ENCODE data around the gene ARFGAP1.
"Not testable (repeated sequence)": the region's sequence is repeated elsewhere in the genome, so short reads cannot be mapped to it uniquely, and the experiment has no call there.

ARFGAP1 gene

DNA sequence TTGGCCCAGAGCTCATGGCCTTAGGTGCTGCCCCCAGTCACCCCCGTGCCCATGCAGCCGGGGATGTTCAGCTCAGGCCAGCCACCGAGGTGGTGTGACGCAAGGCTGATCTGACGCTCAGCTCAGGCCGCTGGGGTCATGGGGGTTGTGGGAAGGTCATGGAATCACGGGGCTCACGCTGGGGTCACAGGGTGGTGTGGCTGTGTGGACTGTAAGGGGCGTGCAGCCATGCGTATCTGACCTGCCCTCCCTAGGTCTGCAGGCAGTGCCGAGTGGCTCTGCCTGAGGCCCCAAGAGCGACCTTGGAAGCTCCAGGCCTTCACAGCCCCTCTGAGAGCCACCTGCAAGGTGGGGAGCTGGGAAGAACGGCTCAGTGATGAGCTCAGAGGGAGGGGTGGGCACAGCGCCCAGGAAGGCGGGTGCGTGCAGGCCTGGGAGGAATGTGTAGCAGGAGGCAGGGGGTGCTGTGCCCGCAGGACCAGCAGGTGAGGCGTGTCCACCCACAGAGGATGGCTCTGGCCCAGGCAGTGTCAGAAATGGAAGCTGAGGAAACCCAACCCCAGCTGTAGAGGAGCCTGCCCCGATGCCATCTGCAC lies 60.7 kb downstream of the ARFGAP1 start:
- no peak for TF ChIP-seq CTCF (IDR thresholded peaks at IDR 0.05; ENCODE audit: low read depth, low read length)
- Histone ChIP-seq H3K27me3 (peaks cover 24% of the 10 kb centered on the region), H3K4me1 (no peaks in the 10 kb centered on the region), H3K4me3 (ENCODE audit: low read depth, low read length) (no peak overlapping the region), H3K9me3 (no peaks in the 10 kb centered on the region; the same call in 1 of the 2 replicates), H3K36me3 (no peaks in the 10 kb centered on the region)
- DNase-seq, result no peak

DNA sequence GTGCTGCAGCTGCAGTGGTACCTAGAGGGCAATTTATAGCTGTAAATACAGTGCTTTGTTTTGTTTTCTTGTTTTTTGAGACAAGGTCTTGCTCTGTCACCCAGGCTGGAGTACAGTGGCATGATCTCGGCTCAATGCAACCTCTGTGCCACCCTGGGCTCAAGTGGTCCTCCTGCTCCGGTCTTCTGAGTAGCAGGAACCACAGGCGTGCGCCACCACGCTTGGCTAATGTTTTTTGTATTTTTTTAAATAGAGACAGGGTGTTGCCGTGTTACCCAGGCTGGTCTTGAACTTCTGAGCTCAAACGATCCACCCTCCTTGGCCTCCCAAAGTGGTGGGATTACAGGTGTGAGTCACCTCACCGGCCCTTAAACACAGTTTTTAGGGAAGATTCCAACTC lies 61.7 kb downstream of the ARFGAP1 start:
- no peak for DNase-seq
- Histone ChIP-seq H3K36me3 (no peaks in the 10 kb centered on the region), H3K27me3 (peaks cover 29% of the 10 kb centered on the region), H3K9me3 (no peaks in the 10 kb centered on the region; the same call in 1 of the 2 replicates), H3K4me1 (no peaks in the 10 kb centered on the region), H3K4me3 (ENCODE audit: low read depth, low read length) (no peak overlapping the region)
- no peak for TF ChIP-seq CTCF (IDR thresholded peaks at IDR 0.05; ENCODE audit: low read depth, low read length)

DNA sequence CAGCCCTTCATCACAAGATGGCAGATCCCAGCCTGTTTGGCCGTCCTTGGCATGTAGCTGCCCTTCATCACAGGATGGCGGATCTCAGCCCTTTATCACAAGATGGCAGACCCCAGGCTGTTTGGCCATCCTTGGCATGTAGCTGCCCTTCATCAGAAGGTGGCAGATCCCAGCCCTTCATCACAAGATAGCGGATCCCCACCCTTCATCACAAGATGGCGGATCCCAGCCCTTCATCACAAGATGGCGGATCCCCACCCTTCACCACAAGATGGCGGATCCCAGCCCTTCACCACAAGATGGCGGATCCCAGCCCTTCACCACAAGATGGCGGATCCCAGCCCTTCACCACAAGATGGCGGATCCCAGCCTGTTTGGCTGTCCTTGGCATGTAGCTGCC lies 62.4 kb downstream of the ARFGAP1 start:
- H3K9me3 ChIP-seq; H3K4me3 ChIP-seq (ENCODE audit: low read depth, low read length); DNase-seq; H3K4me1 ChIP-seq; H3K36me3 ChIP-seq: not testable (repeated sequence)
- peaks cover 29% of the 10 kb centered on the region for H3K27me3 ChIP-seq

- no peak for TF ChIP-seq CTCF (IDR thresholded peaks at IDR 0.05; ENCODE audit: low read depth, low read length)
- H3K27me3 ChIP-seq, result peaks cover 29% of the 10 kb centered on the region
- no peaks in the 10 kb centered on the region; the same call in 1 of the 2 replicates for H3K9me3 ChIP-seq
- H3K4me1 ChIP-seq, result no peaks in the 10 kb centered on the region
- DNase-seq, result no peak
- no peak overlapping the region for H3K4me3 ChIP-seq (ENCODE audit: low read depth, low read length)
- H3K36me3 ChIP-seq, result no peaks in the 10 kb centered on the region
These were observed 63.1 kb downstream of the ARFGAP1 start for GRCh38 chr20:63335711-63336110.

DNA sequence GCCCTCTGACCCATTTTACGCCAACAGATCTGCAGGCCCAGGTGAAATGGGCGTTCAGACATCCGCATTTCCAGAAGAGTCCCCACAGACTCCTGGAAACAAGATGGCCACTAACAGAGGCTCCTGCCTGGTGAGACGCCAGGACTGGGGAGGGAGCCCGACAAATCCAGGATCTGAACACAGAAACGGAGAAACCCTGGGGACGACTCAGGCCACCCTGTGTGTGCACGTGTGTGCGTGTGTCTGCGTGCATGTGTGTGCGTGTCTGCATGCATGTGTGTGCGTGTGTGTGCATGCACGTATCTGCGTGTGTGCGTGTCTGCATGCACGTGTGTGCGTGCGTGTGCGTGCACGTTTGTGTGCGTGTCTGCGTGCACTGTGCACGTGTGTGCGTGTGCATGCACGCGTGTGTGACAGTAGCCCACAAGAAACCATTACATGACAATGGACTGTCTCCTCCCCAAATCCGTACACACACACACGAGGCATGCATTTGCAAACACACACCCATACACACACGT lies 63.7 kb downstream of the ARFGAP1 start:
- no peak for TF ChIP-seq CTCF (IDR thresholded peaks at IDR 0.05; ENCODE audit: low read depth, low read length)
- DNase-seq, result no peak
- Histone ChIP-seq H3K36me3 (no peaks in the 10 kb centered on the region), H3K4me1 (no peaks in the 10 kb centered on the region), H3K9me3 (no peaks in the 10 kb centered on the region; the same call in 1 of the 2 replicates), H3K27me3 (peaks cover 33% of the 10 kb centered on the region), H3K4me3 (ENCODE audit: low read depth, low read length) (no peak overlapping the region)

DNA sequence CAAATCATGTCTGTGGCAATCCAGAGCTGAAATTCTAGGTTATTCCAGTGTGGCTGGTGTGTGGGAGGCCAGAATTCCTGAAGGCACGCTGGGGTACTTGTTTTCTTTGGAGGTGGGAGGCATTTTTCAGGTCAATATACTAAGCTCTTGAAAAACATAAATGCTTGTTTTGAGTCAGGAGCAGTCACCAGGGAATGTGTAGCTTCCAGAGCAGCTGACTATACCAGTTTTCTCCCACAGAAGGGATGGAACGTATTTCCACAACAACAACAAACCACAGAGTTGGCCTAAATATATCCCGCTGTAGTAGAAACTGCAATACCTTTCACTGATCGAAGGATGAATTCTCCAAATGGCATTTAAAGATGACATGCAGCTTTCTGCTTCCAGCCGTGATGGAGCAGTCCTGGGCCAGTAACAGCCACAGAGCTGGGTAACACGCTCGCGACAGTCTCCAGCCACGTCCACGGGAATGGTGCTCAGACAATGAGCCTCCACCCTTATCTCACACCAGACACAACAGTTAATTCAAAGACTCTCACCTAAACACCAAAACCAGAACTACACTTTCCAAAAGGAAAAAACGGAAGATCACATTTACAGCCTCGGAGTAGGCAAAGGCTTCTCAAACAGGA lies 65.3 kb downstream of the ARFGAP1 start:
- Histone ChIP-seq H3K9me3 (no peaks in the 10 kb centered on the region), H3K4me3 (ENCODE audit: low read depth, low read length) (no peak overlapping the region), H3K4me1 (no peaks in the 10 kb centered on the region), H3K27me3 (peaks cover 36% of the 10 kb centered on the region), H3K36me3 (no peaks in the 10 kb centered on the region)
- DNase-seq, result no peak
- no peak for TF ChIP-seq CTCF (IDR thresholded peaks at IDR 0.05; ENCODE audit: low read depth, low read length)

Data from BE2C (cell line).